HG02840 (cell line): ENCODE results near the gene ATXN7.
A peak's percentile ranks its signal among the peaks of the same experiment; 100 is the strongest.

ENCODE experiments used
- ATAC-seq: cut with Tn5 transposase; IDR thresholded peaks from one replicate; pipeline ENCODE4 v1.9.1; 2021; ENCODE audit warnings: mild to moderate bottlenecking, moderate library complexity, moderate number of reproducible peaks; ENCODE audit not compliant: unreplicated experiment, low FRiP score

Gene ATXN7

GRCh38 chr3:63900010-63900409 is 36.3 kb downstream of the ATXN7 start:
- no peak for ATAC-seq

DNA sequence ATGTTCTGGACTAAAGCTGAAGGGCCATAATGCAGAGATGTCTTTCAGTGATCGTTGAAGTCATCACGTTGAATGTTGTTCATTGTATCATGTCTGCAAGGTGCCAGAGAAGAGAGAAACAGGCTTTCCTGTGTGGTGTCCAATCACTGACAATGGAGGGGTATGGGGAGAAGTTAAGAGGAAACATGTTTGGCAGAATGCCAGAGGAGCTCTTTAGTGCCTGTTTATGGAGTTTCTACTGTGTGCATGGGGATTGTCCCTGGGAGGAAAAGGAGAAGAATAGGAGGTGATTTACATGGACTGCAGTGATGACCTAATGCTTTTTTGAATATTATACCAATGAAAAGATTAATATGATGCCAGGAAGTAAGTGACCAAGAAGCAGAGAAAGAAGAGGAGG is 36.8 kb downstream of the ATXN7 start:
- no peak for ATAC-seq

DNA sequence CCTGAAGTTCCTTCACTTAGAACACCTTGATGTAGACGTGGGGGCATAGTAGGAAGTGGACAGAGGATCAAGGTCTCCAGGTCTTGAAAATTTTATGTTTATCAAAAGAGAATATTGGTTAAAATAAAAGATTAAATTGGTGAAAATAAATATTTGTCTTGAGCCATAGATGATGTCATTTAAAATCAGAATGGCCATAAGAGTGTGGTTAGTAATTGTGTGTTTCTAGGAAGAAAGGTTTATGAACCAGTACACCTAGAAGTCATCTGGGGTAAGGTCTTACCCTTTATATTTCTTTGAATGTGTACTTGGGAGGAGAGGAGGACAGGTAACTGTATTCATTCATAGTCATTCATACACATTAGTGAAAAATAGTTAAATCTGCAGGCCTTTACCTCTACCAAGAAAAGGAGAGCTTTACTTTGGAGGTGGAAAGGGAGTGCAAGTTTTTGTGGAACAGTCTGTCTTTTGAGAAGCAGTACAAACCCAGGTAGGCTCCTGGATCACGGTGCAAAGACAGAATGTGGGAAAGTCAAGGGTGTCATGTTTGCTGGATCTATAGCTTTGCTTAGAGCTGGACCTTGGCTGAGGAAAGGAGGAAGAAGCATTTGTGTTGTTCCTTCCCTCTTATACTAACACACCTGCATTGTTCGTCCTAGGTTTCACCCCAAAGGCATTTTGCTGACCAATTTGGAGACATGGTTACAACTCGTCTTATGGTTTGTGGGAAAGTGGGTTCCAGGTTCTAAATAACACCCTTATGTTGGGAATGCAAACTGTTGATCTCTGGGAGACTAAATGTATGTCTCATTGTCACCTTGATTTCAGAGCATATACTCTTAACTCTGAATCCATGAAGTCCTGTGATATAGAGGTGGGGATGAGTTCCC is 42.3 kb downstream of the ATXN7 start:
- ATAC-seq = no peak

DNA sequence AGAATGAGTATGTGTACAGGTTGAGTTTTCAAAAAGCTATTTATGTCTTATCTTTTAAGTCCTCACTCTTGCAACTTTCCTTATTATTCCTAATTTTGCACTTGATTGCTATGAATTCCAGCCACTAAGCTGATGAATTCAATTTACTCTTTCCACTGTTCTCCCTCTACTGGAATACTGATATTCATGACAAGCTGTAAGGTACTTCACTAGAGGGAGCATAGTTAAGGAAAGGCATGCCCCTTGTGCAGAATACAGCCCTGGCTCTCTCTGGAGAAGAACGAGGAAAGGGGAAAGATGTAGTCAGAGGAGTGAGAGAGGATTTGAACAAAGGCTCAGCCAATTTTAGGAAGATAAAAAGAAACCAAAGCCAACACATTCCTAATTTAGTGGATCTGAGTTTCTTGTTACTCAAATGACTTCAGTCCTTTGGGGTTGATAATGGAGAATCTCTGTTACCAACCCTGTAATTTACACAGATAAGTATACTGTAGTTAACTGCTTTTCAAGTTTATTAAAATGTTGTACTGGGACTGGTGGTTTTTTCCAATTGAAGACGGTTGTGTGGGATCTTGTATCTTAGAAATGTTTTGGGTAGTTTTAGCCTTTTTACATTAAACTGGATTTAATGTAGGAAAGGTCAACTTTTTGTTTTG is 44.5 kb downstream of the ATXN7 start:
- ATAC-seq = no peak

DNA sequence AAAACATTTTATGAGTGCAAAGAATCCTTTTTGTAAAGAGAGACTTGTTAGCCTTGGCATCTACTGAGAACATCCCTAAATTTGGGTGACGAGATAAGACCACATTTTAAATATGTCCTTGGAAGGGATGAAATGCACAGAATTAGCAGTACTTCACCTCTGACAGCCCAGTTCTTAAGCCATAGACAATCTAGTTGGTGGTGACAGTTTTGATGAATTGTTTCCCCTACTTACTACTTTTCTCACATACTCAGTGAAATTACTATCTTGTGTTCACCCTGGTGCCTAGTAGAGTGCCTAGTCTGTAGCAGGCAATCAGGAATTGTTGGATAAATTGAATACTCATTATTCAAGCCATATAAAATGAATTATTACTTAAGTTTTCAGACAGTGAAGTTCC is 45.1 kb downstream of the ATXN7 start:
- ATAC-seq = no peak

GRCh38 chr3:63909431-63909830 is 45.8 kb downstream of the ATXN7 start:
- ATAC-seq = no peak

GRCh38 chr3:63910001-63910400 is 46.3 kb downstream of the ATXN7 start:
- no peak for ATAC-seq

DNA sequence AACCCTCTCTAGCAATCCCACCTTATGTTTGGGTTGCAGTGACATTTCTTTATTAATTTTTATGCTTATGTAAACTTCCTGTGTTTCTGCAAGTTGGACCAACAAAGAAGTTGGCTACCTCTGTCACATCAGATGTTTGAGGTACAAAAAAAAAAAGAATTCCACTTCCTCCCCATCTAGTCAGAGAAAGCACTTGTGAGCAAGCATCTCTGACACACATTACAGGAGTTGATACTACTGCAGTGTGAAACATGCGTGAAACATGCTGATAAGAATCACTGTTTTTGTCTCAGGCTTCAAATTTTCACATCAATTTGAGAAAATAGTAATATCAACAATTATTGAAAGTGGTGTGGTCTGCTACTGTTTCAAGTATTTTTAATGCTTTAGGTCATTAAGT is 47.2 kb downstream of the ATXN7 start:
- no peak for ATAC-seq

DNA sequence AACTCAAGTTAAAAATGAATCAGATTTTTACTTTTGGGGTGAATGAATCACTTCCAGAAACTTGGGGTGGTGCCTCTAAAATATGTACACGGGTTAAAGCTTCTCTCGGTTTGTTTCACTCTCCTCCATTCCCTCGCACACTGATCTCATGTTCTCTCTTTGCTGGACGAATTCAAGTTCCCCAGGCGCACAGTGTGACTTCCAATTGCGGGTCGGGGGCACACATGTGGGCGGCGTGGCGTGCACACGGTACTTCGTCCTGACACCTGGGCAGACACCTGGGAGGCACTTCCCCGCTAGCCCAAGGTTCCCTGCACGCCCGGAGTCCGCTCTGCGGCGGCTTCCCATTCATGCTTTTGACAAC is 47.8 kb downstream of the ATXN7 start:
- peak; percentile 24 for ATAC-seq

- ATAC-seq = peak; percentile 77
Observed at GRCh38 chr3:63911873-63912767, 48.5 kb downstream of the ATXN7 start, which contains the start of gene SCAANT1. SCAANT1 (minus strand) TSS chr3:63912383.

- ATAC-seq = no peak
Observed at GRCh38 chr3:63912768-63913588, 49.3 kb downstream of the ATXN7 start.

- no peak for ATAC-seq
Observed at GRCh38 chr3:63914312-63914711, 50.6 kb downstream of the ATXN7 start.

- ATAC-seq = no peak
Observed at GRCh38 chr3:63918321-63918720, 54.7 kb downstream of the ATXN7 start.

DNA sequence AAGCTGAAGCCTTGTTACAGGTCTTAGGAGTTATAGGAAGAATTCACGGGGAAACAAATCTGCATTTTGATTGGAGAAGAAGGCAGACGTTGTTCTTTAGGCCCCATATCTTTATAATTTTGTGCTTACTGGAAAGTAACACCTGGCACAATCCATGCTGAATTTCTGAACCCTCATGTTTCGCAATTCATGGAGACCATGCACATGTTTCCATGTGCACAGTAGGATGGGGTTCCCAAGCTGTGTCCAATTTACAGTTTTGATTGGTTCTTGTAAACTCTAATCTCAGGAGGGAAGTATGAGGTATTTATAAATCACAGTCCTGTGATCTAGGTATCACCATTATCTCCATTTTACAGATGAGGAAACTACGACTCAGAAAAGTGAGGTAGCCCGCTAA is 56.3 kb downstream of the ATXN7 start:
- ATAC-seq = no peak

GRCh38 chr3:63921741-63922482 is 58.2 kb downstream of the ATXN7 start:
- peak; percentile 78 for ATAC-seq

- ATAC-seq = no peak
Observed at GRCh38 chr3:63922491-63923199, 59.0 kb downstream of the ATXN7 start.

DNA sequence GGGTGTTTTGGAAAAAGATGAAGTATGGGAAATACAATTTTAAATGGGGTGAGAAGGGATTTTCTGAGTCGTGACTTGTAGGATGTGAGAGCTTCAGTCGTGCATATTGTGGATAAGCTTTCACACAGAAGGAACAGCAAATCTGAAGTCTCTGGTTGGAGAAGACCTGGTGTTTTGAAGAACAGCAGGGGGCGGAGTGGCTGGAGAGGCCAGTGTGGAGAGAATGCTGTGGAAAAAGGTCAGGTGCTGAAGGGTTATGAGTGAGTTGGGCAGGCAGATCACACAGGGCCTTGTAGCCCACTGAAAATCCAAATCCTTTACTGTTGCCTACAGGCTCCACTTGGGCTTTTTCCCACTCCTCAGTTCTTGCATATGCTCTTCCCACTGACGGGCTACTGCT is 62.6 kb downstream of the ATXN7 start:
- no peak for ATAC-seq

- ATAC-seq = peak; percentile 83
Observed at GRCh38 chr3:63927422-63928280, 64.0 kb downstream of the ATXN7 start.
